Panc1 (cell line): ENCODE results near the gene FHIT. TPM values are rescaled to one million over a fixed set of nuclear protein-coding genes. Genes with fewer than 3 reads are reported as not detected.

Source experiments
- ATAC-seq: fragments of 200-7000 bp; cut with Tn5 transposase; 2 replicates; pipeline ENCODE4 v1.9.1; 2020; ENCODE audit warnings: mild to moderate bottlenecking, moderate library complexity
- BruUV-seq: library from RNA; stranded (reverse); fragments of 400-500 nt; replicated peaks from 2 replicates; lab custom pipeline; 2021; lab: Mats Ljungman, UMichigan
- CTCF ChIA-PET: fragments of 300-600 bp; sonication (Branson Sonifier 250); formaldehyde crosslinking; loops from one replicate; lab custom pipeline; 2022; ENCODE audit warnings: antibody characterized with exemption; lab: Charles Lee
- POLR2A ChIA-PET: fragments of 300-600 bp; sonication (Branson Sonifier 250); formaldehyde crosslinking; loops from one replicate; lab custom pipeline; 2022; ENCODE audit warnings: antibody characterized with exemption; lab: Charles Lee
- DNase-seq: peaks from one replicate; pipeline ENCODE4 v3.0.0-alpha.2; 2010; ENCODE audit warnings: low read depth, low spot score
- H3K27ac ChIP-seq: 2 replicates; pipeline ENCODE4 v1.5.1; 2011; ENCODE audit warnings: mild to moderate bottlenecking, low read length, inconsistent platforms
- H3K27me3 ChIP-seq: fragments of 200-500 bp; sonication (Bioruptor generic); 2 replicates; pipeline ENCODE4 v1.6.0; 2014; ENCODE audit warnings: low read length, inconsistent platforms; ENCODE audit not compliant: control insufficient read depth, insufficient read depth
- H3K36me3 ChIP-seq: fragments of 200-500 bp; sonication (Bioruptor generic); 2 replicates; pipeline ENCODE4 v1.5.1; 2014; ENCODE audit warnings: inconsistent platforms, mild to moderate bottlenecking, low read length, moderate library complexity; ENCODE audit not compliant: control insufficient read depth, insufficient read depth
- H3K4me1 ChIP-seq: 2 replicates; pipeline ENCODE4 v1.5.1; 2011; ENCODE audit warnings: inconsistent platforms, mild to moderate bottlenecking, low read length, moderate library complexity; ENCODE audit not compliant: control insufficient read depth, insufficient read depth
- H3K4me3 ChIP-seq, 2 experiments: 2 replicates each; pipeline ENCODE4 v1.5.1; 2011 to 2012; ENCODE audit warnings: low read depth in 2 of 2, low read length in 2 of 2, mild to moderate bottlenecking in 2 of 2, inconsistent platforms in 1 of 2, moderate library complexity in 1 of 2
- H3K9me3 ChIP-seq: fragments of 200-500 bp; sonication (Bioruptor generic); 2 replicates; pipeline ENCODE4 v1.5.1; 2014; ENCODE audit warnings: low read depth, mild to moderate bottlenecking, inconsistent platforms, low read length, moderate library complexity; ENCODE audit not compliant: control insufficient read depth, insufficient read depth
- CTCF ChIP-seq: fragments of 450-650 bp; IDR thresholded peaks from 2 replicates; pipeline ENCODE4 v1.5.1; 2017; ENCODE audit warnings: mild to moderate bottlenecking
- POLR2AphosphoS5 ChIP-seq: IDR thresholded peaks from 2 replicates; pipeline ENCODE4 v1.6.1; 2012; ENCODE audit warnings: mild to moderate bottlenecking, low read depth, low read length, moderate library complexity
- SIN3A ChIP-seq: IDR thresholded peaks from 2 replicates; pipeline ENCODE4 v1.6.1; 2012; ENCODE audit warnings: low read depth, mild to moderate bottlenecking, low read length, moderate library complexity, borderline replicate concordance; ENCODE audit not compliant: insufficient read depth
- TCF7L2 ChIP-seq: IDR thresholded peaks from 2 replicates; pipeline ENCODE4 v1.6.1; 2011; ENCODE audit warnings: mild to moderate bottlenecking, low read depth, low read length, inconsistent platforms
- in situ Hi-C: cut with HindIII; loops from 2 replicates; pipeline ENCODE4 v1.10.0; 2016; ENCODE audit warnings: low sequenced_read_pairs, low pct_unique_long_range_greater_than_20kb
- intact Hi-C: fragments of 100-400 bp; cut with micrococcal nuclease; formaldehyde crosslinking; loops from one replicate; pipeline ENCODE4 v1.10.0; 2022; ENCODE audit not compliant: unreplicated experiment
- total RNA-seq: library from RNA; stranded (reverse); gene quantifications from one replicate; pipeline ENCODE4 v1.2.1, GENCODE V29; 2021; ENCODE audit not compliant: unreplicated experiment
- TF ChIP-seq, protein P1 (sequence below), 2 experiments: IDR thresholded peaks; 2 replicates each; pipeline ENCODE4 v1.6.1; 2011 to 2012; ENCODE audit warnings: low read depth in 2 of 2, control low read depth in 1 of 2, low read length in 1 of 2, mild to moderate bottlenecking in 1 of 2, moderate library complexity in 1 of 2; ENCODE audit not compliant: insufficient read depth in 1 of 2

FHIT gene
- total RNA-seq, 1 experiment from 2014 or later = 2.2 TPM

DNA sequence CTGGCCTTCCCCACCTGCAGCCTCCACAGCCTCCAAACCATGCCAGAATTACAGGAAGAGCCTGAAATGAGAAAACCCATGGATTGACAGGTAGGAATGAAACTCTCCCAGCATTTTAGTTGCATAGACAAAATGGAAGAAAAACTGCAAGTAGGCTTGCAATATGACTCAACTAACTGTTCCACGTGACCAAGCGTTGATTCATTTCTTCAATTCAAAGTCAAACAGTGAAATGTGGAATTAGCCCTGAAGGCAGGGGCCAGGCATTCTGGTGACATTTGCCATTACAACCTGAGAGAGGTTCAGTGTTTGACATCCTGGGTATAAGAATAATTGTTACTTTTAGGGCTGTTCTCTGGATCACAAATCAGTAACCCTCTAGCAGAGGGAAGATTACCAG, 1525.0 kb downstream of the FHIT start:
- intact Hi-C loops = no loop called here
- H3K27me3 ChIP-seq = no peaks in the 10 kb centered on the region
- no peaks in the 10 kb centered on the region for H3K36me3 ChIP-seq
- TF ChIP-seq SIN3A = no peak
- TF ChIP-seq TCF7L2 = no peak
- TF ChIP-seq POLR2AphosphoS5 = no peak
- no peak for TF ChIP-seq CTCF
- TF ChIP-seq, protein P1, sequence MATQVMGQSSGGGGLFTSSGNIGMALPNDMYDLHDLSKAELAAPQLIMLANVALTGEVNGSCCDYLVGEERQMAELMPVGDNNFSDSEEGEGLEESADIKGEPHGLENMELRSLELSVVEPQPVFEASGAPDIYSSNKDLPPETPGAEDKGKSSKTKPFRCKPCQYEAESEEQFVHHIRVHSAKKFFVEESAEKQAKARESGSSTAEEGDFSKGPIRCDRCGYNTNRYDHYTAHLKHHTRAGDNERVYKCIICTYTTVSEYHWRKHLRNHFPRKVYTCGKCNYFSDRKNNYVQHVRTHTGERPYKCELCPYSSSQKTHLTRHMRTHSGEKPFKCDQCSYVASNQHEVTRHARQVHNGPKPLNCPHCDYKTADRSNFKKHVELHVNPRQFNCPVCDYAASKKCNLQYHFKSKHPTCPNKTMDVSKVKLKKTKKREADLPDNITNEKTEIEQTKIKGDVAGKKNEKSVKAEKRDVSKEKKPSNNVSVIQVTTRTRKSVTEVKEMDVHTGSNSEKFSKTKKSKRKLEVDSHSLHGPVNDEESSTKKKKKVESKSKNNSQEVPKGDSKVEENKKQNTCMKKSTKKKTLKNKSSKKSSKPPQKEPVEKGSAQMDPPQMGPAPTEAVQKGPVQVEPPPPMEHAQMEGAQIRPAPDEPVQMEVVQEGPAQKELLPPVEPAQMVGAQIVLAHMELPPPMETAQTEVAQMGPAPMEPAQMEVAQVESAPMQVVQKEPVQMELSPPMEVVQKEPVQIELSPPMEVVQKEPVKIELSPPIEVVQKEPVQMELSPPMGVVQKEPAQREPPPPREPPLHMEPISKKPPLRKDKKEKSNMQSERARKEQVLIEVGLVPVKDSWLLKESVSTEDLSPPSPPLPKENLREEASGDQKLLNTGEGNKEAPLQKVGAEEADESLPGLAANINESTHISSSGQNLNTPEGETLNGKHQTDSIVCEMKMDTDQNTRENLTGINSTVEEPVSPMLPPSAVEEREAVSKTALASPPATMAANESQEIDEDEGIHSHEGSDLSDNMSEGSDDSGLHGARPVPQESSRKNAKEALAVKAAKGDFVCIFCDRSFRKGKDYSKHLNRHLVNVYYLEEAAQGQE (IDR thresholded peaks at IDR 0.05; ENCODE audit: insufficient read depth in 1 of 2, low read depth in 2 of 2, low read length in 1 of 2) = no peak
- DNase-seq (no peak), ATAC-seq (no peak)
- CTCF ChIA-PET = no interaction called here
- POLR2A ChIA-PET = no interaction called here
- no peak overlapping the region for H3K27ac ChIP-seq
- in situ Hi-C loops = no loop called here
- no peaks in the 10 kb centered on the region for H3K9me3 ChIP-seq
- no peaks in the 10 kb centered on the region for H3K4me1 ChIP-seq
- no TSS peak for BruUV-seq
- H3K4me3 ChIP-seq = no peak overlapping the region

DNA sequence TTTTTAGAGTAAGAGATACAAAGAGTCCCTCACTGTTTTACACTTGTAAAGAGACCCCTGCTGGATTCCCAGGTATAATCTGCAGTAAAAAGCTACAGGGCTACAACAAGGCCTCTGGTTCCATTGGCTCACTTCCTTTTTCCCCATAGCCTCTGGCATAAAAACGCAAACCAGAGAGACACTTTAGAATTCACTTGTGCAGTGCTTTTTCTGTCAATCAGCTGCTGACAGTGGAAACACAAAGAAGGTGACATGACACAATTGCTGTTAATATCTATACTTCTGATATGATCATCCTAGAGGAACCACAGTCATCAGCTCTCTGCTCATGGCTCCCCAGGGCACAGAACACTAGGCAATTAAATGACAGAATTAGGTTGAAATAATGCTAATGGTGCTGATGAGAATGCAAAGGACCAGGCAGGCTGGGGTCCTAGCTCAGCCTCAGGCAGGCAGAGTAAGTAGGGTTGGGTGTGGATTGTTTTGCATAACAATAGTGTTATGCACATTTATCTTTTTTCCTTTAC, 1533.5 kb downstream of the FHIT start:
- DNase-seq (no peak), ATAC-seq (no peak)
- CTCF ChIA-PET = no interaction called here
- no TSS peak for BruUV-seq
- POLR2A ChIA-PET = no interaction called here
- H3K4me3 ChIP-seq = no peak overlapping the region
- in situ Hi-C loops = no loop called here
- intact Hi-C loops = no loop called here
- no peak overlapping the region for H3K27ac ChIP-seq
- no peaks in the 10 kb centered on the region for H3K36me3 ChIP-seq
- no peak for TF ChIP-seq POLR2AphosphoS5
- TF ChIP-seq TCF7L2 = no peak
- no peak for TF ChIP-seq SIN3A
- TF ChIP-seq, protein P1 (IDR thresholded peaks at IDR 0.05; ENCODE audit: insufficient read depth in 1 of 2, low read depth in 2 of 2, low read length in 1 of 2) = no peak
- TF ChIP-seq CTCF = no peak
- H3K4me1 ChIP-seq = no peaks in the 10 kb centered on the region
- H3K9me3 ChIP-seq = no peaks in the 10 kb centered on the region
- no peaks in the 10 kb centered on the region for H3K27me3 ChIP-seq
